HG03520 (cell line): ENCODE measurements around the gene CFAP58.

ENCODE experiments used
- ATAC-seq: cut with Tn5 transposase; IDR thresholded peaks from one replicate; pipeline ENCODE4 v1.9.1; 2021; ENCODE audit warnings: mild to moderate bottlenecking, moderate library complexity; ENCODE audit not compliant: unreplicated experiment

The CFAP58 gene

DNA sequence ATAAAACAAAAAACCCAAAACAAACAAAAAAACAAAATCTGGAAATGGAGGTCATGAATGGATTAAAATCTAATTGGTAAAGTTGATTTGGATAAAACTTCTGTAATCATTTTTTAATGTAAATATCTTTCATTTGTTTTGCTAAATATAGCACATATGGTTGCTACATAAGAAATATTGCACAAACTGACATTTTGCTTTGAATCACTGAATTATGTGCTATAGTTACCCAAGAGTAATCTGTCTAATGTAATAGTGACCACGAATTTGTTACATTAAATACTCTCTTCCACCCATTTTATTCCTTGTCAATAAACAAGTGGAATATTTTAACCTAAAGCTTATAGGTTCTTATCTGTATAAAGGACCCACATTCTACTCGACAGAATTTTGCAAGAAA, 6.2 kb downstream of the CFAP58 start:
- no peak for ATAC-seq

DNA sequence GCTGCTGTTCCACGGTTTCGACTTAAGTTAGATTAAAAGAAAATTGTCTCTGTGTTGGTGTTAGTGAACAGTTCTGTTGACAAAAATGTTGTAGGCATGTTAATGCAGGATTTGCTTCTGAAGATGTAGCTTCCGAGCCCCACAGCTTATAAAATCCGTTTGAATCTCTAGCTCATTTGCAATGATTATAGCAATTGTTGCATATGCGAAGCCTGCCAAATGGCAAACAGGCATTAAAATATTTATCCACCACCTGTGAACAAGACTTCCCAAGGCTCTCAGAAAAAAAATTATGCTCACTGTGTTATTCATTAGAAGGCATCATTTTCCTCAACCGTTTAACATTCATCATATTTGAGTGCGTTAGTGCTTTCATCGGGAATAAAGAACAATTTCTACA, 14.3 kb downstream of the CFAP58 start:
- ATAC-seq, result no peak

DNA sequence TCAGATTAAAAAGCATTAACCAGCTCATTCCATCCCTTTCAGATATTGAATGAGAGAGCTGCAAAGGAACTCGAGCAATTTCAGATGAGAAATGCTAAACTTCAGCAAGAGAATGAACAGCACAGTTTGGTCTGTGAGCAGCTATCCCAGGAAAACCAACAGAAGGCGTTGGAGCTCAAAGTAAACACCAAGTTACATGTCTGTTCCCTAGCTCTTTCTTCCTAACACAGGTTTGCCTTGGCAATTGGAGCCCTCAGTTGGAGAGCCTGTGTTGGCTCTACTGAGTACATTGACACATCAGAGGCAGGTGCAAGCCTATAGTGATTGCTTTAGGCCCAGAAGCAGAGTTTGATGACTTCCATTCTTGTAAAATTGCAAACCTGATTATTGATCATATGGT, 14.7 kb downstream of the CFAP58 start:
- no peak for ATAC-seq

DNA sequence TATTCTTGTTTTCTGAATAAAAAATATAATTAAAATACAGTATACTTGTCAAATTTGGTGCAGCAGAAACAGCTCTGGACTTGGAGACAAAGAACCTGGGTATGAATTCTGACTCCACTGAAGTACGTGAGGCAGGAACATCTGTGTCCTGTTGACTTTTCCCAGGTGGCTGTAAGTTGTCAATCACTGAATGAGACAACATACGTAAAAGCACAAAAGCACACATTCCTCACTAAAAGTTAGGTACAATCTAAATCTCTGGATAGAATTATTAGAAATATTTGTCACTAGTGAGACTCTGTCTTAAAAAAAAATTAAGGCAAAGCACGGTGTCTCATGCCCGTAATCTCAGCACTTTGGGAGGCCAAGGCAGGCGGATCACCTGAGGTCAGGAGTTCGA, 18.1 kb downstream of the CFAP58 start:
- no peak for ATAC-seq

- ATAC-seq, result no peak
Observed at GRCh38 chr10:104374591-104374990, 21.0 kb downstream of the CFAP58 start.

GRCh38 chr10:104376784-104377300, 23.2 kb downstream of the CFAP58 start:
- ATAC-seq, result no peak

GRCh38 chr10:104380336-104380735, 26.7 kb downstream of the CFAP58 start:
- ATAC-seq, result no peak

DNA sequence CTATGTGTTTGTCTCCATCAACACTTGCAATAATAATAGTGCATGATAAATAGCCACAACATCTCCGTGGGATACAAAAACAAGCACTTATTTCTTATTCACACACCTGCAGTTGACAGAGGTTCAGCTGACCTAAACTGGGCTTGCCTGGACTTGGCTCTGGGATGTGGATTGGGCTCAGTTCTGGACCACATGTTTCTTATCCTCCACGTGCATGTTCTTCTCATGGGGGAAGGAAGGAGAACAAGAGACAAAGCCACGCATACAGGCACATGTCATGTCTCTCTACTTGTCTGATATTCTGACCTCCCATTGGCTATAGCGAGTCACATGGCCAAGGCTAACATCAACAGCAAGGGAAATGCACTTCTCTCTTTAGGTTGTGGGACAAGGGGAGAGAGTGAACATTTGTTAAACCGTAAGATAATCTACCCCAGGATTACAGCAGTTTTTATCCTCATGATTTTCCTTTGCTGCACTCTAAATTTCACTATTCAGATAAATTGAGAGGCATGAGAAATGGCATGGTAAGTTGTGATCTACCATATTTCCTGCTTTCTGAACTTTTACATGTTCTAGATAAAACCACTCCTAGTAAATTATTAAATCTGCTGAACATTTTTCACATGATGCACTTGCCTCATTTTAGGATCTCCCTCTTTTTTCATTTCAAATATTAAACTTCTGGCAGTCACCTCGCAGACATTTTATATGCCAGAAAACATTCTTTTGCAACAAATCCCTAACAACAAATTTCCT, 33.7 kb downstream of the CFAP58 start:
- no peak for ATAC-seq

GRCh38 chr10:104388830-104389229, 35.2 kb downstream of the CFAP58 start:
- ATAC-seq, result no peak

DNA sequence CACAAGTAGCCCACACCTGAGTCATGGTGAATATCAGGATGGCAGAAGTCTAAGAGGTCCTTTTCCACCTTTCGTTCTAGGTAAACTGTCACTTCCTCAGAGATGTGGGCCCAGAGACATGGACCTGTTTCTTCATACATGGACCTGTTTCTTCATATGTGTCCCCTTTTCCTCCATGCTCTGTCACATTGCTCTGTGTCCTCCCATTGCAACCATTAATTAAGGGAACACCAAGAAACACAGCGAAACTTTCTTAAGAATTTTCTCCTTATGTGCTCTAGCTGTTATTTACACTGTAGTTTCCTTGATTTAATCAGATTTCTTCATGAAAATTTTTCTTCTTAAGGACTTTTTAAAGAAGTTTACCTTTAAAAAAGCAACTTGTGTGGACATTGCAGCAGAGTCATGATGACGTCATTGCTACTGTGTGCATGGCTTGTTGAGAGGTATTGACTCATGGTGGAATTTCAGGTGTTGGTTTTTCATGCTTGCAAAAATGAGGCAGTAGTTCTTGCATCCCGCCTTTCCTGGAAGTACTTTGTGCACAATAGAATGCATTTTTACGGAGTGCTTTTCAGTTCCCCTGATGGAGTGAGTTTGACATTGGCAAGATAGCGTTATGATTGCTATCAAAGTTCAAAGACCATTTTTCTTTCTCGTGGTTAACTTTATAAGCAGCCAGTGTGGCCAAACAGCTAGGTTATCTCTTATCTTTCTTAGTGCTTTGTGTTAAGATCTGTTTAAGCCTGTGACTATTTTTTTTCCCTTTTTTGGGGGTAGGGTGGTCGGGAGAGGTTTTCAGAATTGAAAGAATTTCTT, 37.7 kb downstream of the CFAP58 start:
- ATAC-seq, result no peak

DNA sequence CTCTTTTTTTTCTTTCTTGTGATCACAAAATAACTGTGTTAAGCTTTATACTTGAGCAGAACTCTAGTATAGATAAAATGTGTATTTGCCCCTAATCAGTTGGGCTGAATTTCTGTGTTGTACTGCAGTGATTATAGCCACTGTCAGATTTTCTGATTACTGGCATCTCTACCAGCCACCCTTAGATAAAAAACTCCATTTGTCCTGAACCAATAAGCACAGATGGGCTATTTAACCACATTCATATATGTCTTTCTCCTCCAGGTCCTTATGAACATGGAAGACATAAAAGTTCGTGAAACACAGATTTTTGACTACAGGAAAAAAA, 38.3 kb downstream of the CFAP58 start:
- no peak for ATAC-seq

- ATAC-seq, result no peak
Observed at GRCh38 chr10:104393387-104393786, 39.8 kb downstream of the CFAP58 start.

GRCh38 chr10:104396581-104396980, 42.9 kb downstream of the CFAP58 start:
- ATAC-seq, result no peak

- no peak for ATAC-seq
Observed at GRCh38 chr10:104403636-104404035, 50.0 kb downstream of the CFAP58 start.

- ATAC-seq, result no peak
Observed at GRCh38 chr10:104406715-104407650, 53.4 kb downstream of the CFAP58 start.

DNA sequence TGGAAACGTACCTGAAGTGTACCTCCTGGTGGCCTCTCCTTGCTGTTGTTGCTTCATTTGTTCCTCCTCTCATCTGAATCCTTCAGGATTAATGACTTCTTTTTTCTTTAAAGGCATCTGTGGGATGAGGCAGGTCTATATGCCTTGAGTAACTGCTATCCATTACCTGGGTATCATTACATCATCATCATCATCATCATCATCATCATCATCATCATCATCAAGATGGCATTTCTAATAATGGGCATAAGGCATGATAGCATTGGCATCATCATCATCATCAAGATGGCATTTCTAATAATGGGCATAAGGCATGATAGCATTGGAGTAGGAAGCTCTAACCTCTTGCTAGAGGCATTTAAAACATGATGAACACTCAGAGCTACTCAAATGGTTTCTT, 59.9 kb downstream of the CFAP58 start:
- ATAC-seq, result no peak

DNA sequence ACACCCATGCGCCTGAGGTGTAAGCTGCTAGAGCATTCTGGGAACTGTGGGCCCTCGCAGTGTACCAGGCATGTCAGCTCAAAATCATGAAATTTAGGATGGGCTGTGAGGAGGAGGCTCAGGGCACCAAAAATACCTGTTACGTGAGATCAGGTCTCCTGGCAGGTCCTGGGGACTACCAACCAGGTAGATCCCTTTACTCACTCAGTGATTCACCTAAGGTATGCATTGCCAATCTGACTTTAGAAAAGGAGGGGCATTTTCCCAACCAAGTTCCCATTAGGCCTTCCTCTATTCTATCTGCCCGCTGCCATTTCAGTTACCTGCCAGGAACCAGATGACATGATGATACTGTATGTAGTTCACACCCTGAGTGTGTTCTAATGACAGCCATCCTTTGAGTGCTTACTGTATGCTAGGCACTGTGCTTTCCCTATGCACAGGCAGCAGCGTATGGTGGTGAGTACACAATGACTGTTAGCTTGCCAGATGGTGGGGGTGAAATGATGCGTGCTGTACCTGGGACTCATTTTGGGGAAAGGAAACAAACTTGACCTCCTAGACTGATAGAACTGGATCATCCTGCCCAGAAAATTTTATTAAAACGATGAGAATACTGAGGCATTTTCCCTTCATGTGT, 62.0 kb downstream of the CFAP58 start:
- no peak for ATAC-seq

- ATAC-seq, result no peak
Observed at GRCh38 chr10:104416851-104417250, 63.2 kb downstream of the CFAP58 start.

DNA sequence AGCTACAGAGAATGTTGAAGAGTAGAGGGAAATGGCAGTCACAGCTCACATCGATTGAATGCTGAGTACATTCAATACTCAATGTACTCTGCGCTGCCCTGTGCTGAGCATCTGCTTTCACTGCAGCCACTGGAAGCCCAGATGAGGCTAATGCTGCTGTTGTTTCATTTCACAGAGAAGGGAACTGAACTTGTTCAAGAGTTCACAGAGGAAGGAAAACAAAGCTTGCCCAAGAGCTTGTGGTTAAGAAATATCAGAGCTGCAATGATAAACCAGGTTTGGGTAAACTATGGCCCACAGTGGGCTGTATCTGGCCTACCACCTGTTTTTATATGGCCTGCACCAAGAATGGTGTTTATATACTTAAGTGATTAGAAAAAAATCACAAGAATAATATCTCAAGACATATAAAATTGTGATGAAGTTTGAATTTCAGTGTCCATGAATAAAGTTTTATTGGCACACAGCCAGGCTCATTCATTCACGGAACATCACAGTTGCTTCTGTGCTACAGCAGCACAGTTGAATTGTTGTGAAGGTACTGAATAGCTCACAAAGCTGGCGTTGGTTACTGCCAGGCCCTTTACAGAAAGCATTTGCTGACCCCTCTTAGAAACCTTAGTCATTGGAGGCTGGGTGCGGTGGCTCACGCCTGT, 64.1 kb downstream of the CFAP58 start:
- no peak for ATAC-seq

DNA sequence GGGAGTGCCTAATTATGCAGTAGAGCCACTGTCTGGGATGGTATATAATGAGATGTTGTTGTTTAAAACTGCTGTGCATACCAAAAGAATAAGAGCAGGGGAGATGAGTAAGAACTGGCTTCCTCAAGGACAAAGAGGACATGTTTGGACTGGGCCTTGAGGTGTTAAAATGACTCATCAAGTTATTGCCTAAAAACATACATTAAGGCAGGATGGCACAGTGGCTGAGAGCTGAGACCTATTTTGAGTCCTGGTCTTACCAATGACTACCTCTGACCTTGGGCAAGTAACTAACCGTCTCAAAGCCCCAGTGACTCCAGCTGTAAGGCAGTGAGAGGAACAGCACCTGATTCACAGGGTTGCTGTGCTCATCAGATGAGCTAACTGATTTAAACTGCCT, 71.1 kb downstream of the CFAP58 start:
- peak; percentile 92 for ATAC-seq
